Panc1 (cell line): Measurements from ENCODE around the gene TMEM151B.

Experiments used
- POLR2AphosphoS5 ChIP-seq: IDR thresholded peaks from 2 replicates; pipeline ENCODE4 v1.6.1; 2012; ENCODE audit warnings: mild to moderate bottlenecking, low read depth, low read length, moderate library complexity
- SIN3A ChIP-seq: IDR thresholded peaks from 2 replicates; pipeline ENCODE4 v1.6.1; 2012; ENCODE audit warnings: low read depth, mild to moderate bottlenecking, low read length, moderate library complexity, borderline replicate concordance; ENCODE audit not compliant: insufficient read depth
- TCF7L2 ChIP-seq: IDR thresholded peaks from 2 replicates; pipeline ENCODE4 v1.6.1; 2011; ENCODE audit warnings: mild to moderate bottlenecking, low read depth, low read length, inconsistent platforms
- TF ChIP-seq, protein P1 (sequence below): fragments of 450-650 bp; IDR thresholded peaks from 2 replicates; pipeline ENCODE4 v1.5.1; 2017; ENCODE audit warnings: mild to moderate bottlenecking
- TF ChIP-seq, protein P2 (sequence below), 2 experiments: IDR thresholded peaks; 2 replicates each; pipeline ENCODE4 v1.6.1; 2011 to 2012; ENCODE audit warnings: low read depth in 2 of 2, control low read depth in 1 of 2, low read length in 1 of 2, mild to moderate bottlenecking in 1 of 2, moderate library complexity in 1 of 2; ENCODE audit not compliant: insufficient read depth in 1 of 2

DNA sequence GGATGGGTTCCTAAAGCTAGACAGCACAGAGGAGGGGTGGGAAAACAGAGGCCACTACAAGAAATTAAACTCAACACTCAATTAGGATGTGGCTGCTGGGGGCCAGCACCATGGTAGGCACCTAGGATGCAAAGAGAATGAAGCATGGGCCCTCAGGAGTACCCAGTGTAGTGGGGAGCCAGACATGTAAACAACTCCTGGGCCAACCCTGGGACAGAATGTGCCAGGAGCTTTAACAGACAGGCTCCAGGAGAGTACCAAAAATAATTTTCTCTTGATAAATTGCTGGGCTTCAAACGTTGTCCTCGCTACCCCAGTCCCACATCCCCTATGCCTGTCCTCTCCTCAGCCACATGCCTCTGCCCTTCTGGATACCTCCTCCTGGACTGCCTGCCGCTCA is 1.7 kb downstream of the TMEM151B start:
- TF ChIP-seq, protein P1, sequence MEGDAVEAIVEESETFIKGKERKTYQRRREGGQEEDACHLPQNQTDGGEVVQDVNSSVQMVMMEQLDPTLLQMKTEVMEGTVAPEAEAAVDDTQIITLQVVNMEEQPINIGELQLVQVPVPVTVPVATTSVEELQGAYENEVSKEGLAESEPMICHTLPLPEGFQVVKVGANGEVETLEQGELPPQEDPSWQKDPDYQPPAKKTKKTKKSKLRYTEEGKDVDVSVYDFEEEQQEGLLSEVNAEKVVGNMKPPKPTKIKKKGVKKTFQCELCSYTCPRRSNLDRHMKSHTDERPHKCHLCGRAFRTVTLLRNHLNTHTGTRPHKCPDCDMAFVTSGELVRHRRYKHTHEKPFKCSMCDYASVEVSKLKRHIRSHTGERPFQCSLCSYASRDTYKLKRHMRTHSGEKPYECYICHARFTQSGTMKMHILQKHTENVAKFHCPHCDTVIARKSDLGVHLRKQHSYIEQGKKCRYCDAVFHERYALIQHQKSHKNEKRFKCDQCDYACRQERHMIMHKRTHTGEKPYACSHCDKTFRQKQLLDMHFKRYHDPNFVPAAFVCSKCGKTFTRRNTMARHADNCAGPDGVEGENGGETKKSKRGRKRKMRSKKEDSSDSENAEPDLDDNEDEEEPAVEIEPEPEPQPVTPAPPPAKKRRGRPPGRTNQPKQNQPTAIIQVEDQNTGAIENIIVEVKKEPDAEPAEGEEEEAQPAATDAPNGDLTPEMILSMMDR: no peak
- TF ChIP-seq, protein P2, sequence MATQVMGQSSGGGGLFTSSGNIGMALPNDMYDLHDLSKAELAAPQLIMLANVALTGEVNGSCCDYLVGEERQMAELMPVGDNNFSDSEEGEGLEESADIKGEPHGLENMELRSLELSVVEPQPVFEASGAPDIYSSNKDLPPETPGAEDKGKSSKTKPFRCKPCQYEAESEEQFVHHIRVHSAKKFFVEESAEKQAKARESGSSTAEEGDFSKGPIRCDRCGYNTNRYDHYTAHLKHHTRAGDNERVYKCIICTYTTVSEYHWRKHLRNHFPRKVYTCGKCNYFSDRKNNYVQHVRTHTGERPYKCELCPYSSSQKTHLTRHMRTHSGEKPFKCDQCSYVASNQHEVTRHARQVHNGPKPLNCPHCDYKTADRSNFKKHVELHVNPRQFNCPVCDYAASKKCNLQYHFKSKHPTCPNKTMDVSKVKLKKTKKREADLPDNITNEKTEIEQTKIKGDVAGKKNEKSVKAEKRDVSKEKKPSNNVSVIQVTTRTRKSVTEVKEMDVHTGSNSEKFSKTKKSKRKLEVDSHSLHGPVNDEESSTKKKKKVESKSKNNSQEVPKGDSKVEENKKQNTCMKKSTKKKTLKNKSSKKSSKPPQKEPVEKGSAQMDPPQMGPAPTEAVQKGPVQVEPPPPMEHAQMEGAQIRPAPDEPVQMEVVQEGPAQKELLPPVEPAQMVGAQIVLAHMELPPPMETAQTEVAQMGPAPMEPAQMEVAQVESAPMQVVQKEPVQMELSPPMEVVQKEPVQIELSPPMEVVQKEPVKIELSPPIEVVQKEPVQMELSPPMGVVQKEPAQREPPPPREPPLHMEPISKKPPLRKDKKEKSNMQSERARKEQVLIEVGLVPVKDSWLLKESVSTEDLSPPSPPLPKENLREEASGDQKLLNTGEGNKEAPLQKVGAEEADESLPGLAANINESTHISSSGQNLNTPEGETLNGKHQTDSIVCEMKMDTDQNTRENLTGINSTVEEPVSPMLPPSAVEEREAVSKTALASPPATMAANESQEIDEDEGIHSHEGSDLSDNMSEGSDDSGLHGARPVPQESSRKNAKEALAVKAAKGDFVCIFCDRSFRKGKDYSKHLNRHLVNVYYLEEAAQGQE (IDR thresholded peaks at IDR 0.05; ENCODE audit: insufficient read depth in 1 of 2, low read depth in 2 of 2, low read length in 1 of 2): no peak
- no peak for TF ChIP-seq SIN3A
- TF ChIP-seq POLR2AphosphoS5: no peak
- no peak for TF ChIP-seq TCF7L2
